Caki2 (cell line): Measurements from ENCODE around the gene SH3RF3. TPM values are rescaled to one million over a fixed set of nuclear protein-coding genes. Genes with fewer than 3 reads are reported as not detected.

ENCODE experiments used
- DNase-seq: peaks from one replicate; pipeline ENCODE4 v3.0.0-alpha.2; 2015; ENCODE audit warnings: low read depth
- in situ Hi-C: cut with HindIII; loops from 2 replicates; pipeline ENCODE4 v1.10.0; 2016; ENCODE audit warnings: low sequenced_read_pairs, low pct_unique_long_range_greater_than_20kb, mixed read lengths
- total RNA-seq: library from RNA; depleted of rRNA; stranded (reverse); fragments of >200 nt; shearing (Covaris generic); gene quantifications from 2 replicates; pipeline ENCODE4 v1.2.3, GENCODE V29; 2014; ENCODE audit warnings: low replicate concordance

The SH3RF3 gene
- total RNA-seq, 1 experiment from 2014 or later: 0.20 TPM

DNA sequence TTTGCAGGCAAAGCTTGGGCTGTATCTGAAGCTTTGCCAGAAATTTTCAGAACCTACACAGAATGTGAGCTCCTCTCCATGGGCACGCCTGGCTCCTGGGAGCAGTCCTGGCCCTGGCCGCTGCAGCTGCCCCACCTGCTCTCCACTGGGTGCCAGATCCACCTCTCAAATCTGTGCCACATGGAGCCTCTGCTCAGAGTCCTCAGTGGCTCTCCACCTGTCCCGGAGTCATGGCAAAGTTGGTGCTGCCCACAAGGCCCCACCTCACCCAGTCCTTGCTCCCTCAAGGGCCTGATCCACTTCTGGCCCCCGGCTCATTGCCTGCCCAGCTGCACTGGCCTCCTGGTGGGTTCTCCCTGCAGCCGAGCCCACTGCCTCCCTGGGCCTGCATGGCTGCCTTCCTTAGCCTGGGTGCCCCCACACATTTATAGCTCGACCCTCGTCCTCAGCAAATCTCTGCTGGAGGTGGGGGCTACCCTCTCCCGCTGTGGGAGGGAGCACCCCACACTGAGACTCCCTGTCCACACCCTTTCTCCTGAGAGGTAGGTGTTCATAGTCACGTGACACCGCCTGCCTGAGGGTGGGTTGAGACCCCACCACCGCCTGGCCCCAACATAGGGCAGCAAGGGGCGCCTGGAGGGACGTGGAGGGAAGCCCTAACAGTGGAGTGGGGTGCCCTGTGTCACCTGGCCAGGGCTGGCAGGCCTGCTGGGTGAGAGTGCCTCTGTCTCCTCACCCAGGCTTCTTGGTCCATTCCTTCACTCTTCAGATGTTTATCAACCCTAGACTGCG, 224.1 kb downstream of the SH3RF3 start:
- DNase-seq: no peak
- in situ Hi-C loops: no loop called here

DNA sequence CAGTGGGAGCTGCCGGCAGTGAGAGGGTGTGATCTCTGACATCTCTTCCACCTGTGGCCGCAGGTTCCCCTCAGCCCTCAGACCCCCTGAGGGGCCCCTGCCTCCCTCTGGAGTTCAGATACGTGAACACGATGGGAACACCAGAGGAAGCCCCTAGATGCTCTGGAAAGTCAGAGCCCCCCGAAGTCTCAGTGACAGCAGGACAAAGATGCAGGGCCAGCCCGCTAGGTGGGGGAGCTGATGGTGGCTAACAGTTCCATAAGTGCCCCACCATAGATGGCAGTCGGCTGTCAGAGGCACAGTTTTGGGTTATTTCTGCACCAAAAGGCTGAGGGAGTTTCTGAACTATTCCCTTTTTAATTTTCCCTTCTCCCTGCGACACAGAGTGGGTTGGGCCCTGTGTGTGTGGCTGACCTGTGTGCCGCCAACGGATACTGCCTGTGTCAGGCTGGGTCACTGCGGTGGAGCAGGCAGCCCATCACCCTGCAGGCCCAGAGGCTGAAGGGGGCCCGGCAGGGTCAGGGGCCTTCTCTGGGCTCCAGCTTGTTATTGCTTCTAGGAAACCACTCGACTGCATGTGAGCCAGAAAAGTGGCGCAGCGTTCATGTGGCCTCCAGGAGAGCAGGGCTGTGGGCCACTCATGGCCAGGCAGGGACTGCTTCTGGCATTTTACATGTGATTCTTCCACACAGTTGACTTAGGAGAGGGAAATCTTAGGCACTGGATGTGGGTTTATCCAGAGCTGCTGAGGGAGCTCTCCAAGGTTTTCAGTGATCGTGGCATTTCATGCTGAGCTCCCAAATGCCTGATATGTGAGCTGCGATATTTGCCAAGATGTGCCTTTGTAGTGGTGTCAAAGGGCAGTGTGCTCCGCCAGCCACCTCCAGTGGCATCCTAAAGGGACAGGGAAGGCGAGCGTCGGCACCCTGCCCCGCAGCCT, 225.1 kb downstream of the SH3RF3 start:
- DNase-seq: no peak
- in situ Hi-C loops: no loop called here

DNA sequence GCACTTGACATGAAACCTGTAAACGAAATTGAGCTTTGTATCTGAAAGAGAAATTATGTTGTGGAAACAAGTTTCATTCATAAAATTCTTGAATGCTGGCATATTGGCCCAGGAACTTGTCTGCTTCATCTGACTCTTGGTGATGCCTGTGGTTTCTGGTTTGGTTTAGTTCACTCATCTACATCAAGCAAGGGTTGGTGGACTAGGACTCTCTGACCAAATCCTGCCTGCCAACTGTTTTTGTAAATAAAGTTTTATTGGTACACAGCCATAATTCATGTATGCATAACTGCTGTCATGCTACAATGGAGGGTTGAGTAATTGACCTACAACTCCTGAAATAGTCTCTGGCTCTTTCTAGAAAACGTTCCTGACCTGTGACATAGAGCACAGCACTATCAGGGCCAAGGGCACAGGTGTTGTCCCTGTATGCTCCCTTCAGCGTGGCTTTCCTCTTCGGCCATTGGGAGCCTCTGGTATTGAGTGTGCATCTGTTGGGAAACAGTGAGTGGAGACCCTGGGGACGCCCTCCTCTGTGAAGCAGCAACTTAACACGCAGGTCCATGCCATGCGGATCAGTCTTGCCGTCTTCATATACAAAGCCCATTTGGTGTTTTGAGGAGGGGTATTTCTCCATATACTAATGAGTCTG, 226.3 kb downstream of the SH3RF3 start:
- DNase-seq: no peak

DNA sequence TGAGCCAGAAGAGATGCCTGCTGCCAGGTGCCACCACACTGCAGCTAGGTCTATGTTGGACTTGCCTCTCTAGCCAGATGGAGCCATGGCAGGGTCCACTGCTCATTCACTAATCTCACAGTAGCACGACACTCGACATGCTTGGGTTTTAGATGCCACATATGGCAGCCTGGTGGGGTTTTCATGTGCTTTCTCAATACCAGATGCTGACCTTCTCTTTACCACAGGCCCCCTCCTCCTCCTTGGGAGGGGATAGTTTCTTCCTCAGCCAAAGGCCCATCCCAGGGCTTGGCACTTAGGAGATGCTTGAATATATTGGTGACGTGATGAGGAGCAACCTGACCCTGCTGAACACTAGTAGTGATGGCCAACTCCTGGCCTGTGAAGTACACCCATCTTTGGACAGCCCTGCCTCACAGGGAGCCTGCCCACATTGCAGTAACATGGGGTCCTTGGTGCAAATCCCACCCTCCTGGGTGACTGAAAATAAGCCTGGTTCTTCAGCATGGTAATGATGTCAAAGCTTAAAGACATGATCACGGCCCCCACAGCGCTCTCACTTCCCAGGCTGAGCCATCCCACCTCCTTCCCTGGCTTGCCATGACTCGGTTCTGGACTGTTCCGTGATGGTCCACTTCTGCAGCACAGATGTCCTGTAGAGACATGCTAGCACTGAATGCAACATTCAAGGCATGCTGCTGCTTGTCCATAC, 227.5 kb downstream of the SH3RF3 start:
- in situ Hi-C loops: no loop called here
- DNase-seq: no peak

More for the DNA sequence above, 226.3 kb downstream of the SH3RF3 start:
- in situ Hi-C loops: no loop called here

DNA sequence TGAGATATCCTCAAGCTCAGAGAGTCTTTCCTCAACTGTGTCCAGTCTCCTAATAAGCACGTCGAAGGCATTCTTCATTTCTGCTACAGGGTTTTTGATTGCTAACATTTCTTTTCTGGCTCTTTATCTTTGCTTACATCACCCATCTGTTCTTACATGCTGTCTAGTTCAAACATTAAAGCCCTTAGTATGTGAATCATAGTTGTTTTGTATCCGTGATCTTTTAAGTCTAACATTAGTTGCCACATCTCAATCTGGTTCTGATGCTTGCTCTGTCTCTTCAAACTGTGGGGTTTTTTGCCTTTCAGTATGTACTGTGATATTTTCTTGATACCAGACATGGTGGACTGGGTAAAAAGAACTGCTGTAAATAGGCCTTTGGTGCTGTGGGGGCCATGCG, 235.2 kb downstream of the SH3RF3 start:
- DNase-seq: no peak
- in situ Hi-C loops: no loop called here

DNA sequence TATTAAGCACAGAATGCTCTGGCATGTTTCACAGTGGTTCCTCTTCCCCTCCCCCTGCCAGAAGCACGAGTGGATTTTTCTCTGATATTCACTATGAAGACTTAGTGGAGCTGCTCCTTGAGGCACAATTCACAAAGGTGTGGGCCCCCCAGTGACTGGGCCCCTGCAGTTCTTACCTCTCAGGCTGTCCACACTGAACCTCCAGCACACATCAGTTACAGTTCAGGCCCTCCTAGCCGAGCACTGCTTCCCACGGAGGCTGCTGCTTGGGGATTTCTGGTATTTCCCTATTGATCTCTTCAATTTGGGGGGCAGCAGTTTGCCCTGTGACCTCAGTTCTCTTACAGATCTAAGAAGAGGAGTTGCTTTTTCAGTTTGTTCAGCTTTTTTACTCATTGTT, 236.1 kb downstream of the SH3RF3 start:
- in situ Hi-C loops: no loop called here
- no peak for DNase-seq

DNA sequence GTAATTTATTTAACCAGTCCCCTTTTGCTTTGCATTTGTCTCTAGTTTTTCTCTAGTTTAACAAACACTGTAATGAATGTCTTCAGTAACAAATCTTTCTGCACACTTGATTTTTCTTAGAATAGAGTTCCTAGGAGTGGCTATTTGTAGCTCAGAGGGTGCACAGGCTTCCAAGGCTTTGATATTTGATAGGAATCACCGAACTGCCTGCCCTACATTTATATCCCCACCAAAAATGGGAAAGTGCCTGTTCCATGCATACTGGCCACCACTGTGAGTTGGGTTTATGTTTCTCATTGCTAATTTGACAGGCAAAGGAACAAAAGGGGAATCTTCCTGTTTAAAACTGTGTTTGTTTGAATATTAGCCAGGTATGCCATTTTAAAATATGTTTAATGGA, 238.7 kb downstream of the SH3RF3 start:
- in situ Hi-C loops: no loop called here
- no peak for DNase-seq

DNA sequence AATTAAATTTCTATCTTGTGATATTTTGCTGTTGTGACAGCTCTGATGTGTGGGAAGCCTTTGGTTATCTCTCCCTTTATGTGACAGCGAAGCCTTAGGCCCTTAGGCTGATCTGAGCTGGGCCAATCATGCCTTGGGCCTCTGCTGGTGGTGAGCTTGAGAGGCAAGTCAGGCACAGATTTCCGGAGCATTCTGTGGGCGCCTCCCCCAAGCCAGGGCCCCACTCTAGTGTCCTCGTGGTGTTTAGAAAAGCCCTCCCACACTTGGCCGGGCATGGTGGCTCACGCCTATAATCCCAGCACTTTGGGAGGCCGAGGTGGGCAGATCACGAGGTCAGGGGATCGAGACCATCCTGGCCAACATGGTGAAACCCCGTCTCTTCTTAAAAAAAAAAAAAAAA, 239.8 kb downstream of the SH3RF3 start:
- in situ Hi-C loops: no loop called here
- DNase-seq: no peak

DNA sequence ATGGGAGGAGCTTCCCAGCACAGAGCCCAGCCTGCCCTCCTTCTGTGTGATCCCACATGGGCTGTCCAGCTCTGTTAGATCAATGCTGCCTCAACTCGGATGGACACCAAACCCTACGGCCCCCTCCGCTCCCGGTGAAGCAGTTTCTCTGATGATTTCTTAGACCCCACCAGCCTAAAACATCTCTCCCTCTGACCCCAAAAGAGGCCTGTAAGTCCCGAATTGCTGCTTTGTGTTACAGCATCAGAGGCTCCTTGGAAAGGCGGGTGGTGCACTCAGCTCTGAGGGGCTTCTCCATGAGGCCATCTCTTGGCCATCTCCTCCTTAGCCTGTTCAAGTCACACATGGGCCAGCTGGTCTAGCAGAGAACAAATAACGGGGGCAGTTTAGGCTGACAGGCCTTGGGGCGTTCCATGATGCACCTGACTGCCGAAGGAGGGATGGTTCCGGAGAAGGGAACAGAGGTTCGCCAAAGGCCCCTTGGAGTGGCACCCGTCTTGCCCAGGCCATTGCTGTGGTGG, 240.7 kb downstream of the SH3RF3 start:
- no peak for DNase-seq
- in situ Hi-C loops: no loop called here

DNA sequence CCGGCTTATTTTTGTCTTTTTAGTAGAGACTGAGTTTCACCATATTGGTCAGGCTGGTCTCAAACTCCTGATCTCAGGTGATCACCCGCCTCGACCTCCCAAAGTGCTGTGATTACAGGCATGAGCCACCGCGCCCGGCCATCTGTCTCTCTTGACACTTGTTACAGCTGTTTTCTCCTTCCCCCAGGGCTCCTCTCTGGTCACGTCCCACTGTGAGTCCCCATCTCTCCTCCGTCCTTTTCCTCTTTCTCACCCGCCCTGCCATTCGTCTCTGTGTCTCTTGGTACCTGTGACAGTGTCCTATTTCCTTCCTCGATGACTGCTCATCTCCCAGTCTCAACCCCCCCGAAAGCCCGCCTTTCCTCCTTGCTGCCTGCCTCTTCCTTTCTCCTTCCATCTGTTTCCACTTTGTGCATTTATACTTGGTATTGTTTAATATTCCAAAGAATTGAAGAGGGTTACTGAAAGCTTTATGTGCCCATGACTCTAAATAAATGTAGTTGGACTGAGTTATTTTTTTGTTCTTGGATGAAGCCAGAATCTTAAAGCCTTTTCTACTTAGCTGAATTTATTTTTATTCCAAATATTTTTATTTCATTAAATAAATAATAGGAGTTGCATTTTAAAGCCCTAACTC, 241.5 kb downstream of the SH3RF3 start:
- DNase-seq: no peak
- in situ Hi-C loops: no loop called here

DNA sequence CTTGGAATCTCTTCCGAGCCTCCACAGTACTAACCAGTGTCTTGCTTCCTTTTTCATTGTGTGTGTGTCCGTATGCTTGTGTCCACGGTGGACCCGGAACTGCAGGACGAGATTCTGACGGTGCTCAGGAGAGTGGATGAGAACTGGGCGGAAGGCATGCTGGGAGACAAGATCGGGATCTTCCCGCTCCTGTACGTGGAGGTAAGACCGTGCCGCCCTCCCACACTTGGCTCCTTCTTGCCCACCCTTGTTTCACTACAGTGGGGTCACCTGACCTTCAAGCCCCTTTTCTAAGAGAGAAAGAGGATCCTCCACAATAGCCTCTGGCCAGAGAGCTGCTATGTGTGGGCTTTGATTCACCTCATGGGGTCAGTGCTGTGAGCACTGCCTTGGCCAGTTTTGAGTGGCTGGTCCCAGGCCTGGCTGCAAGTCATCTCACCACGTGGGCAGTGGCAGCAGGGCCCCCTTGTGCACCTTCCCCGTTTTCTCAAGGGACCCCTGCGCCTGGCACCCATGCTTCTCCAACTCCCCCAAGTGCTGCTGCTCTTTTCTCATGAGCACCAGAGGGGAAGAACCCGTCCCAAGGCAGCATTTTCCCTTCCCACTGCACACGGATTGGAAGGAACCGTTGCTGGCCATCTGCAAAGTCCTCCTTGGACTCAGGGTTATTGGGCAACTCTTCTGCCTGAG, 242.6 kb downstream of the SH3RF3 start:
- no peak for DNase-seq
- in situ Hi-C loops: no loop called here

DNA sequence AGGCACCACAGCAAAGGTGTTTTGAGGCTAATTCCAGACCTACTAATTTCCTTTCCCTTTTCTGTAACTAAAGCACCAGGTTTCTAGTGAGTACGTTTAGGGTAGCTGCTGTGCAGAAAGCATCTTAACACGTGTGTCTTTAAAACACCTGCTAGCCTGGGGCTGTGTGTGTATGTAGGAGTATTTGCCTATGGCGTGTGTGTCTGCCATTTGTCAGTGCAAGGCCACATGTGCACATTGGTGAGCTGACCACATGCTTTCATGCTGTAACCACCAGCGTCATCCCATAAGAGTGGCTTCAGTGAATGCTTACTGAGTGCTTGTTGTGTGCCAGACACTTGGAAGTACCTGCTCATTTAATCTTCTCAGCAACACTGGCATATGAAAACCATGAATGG, 243.2 kb downstream of the SH3RF3 start:
- in situ Hi-C loops: no loop called here
- DNase-seq: no peak

DNA sequence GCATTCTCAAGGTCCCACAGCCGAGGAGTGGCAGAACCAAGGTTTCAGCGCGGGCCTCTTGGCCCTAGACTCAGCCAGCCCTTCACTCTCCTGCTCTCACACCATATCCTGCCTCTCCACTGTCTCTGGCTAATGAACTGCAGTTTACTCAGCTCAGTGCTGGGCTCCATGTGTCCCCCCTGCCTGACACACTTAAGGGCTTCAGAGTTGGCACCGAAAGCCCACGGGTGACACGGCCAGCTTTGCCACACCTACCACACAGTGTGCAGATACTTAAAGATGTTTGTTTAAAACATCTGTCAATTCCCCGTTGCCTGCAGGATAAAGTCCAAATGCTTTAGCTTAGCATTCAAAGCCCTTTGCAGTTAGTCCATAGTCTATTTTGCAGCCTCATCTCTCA, 243.6 kb downstream of the SH3RF3 start:
- in situ Hi-C loops: no loop called here
- no peak for DNase-seq

DNA sequence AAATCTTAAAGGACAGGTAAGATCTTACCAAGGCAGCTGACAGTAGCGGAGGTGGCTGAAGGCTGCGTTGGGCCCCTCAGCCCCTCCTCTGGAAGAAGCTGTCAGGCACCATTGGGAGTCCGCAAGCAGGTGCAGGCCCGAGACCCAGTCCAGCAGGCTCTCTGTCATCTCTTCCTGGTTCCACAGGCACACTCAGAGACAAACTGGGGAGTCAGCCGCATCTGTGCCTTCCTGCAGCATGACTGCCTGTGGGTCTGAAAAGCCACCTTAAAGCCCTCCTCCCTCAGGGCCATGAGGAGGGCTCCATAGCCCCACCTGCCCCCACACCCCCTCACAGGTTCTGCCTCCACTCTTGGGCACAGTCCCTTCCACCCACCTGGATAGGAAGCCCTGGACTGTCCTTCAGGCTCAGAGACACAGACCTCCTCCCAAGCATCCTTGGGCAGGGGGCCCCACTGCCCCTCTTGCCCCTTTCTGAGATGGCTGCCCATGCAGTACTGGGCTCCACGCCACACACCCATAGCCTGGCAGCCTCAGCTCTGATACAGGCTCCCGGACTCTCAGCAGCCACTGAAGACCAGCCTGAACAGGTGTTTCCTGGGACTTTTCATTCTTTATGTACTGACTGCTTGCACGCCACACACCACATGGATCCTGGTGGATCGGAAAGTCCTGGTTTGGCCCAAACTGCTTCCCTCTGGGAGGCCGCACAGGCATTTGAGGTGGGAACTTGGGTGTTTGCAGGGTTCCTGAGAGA, 245.0 kb downstream of the SH3RF3 start:
- in situ Hi-C loops: no loop called here
- DNase-seq: no peak

DNA sequence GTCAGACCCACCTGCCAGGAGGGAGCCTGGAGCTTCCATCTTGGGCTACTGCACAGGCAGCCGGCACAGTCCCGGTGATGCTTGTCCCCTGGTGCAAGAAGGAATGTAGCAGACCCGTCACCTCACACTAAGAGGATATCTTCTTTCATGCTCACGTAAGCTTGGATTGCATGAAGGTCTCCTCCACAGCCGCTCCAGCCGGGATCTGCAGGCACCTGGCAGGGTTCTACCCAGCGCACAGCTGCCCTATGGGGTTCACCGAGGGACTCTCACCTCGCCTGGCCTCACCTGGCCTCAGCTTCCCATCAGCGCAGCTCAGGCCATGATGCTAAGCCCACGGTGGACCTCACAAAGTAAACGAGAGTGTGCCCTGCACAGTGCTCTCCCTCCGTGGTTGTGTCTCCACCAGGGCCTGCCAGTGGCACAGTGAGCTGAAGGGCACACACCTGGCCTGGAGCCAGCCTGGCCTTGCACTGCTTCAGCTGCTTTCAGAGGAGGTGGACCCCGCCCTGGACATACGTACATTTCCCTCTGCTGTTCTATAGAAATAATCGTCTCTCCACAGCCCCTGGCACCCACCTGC, 245.6 kb downstream of the SH3RF3 start:
- no peak for DNase-seq
- in situ Hi-C loops: no loop called here

DNA sequence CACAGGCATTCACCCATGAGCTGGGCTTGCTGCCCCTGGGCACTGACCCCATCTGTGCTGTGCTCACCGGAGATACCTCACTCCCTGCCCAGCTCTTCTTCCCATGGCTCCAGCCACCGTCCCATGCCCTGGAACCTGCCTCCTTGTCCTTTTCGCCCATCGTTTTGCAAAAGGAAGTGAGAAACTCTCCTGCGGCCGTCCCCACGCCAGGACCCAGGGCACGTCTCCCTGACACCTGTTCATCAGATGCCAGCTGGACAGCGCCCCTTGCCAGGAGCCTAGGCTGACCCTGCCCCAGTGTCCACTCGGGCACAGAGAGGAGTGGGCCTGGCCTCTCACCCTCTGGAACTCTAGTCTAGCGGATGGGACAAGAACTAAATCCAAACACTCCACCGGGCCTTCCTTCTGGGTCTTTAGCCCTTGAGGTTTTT, 246.1 kb downstream of the SH3RF3 start:
- no peak for DNase-seq
- in situ Hi-C loops: no loop called here
